Stimulated activated CD4-positive, alpha-beta T cell treated with anti-CD3 and anti-CD28 coated beads, Interleukin-12 subunit alpha, Interleukin-12 subunit beta, amount 100 ng/mL, for 4 hours (primary cell): Measurements from ENCODE around the gene ERMARD.

Source experiments
- DNase-seq: peaks from one replicate; pipeline ENCODE4 v3.0.0-alpha.2; 2020

ERMARD gene

DNA sequence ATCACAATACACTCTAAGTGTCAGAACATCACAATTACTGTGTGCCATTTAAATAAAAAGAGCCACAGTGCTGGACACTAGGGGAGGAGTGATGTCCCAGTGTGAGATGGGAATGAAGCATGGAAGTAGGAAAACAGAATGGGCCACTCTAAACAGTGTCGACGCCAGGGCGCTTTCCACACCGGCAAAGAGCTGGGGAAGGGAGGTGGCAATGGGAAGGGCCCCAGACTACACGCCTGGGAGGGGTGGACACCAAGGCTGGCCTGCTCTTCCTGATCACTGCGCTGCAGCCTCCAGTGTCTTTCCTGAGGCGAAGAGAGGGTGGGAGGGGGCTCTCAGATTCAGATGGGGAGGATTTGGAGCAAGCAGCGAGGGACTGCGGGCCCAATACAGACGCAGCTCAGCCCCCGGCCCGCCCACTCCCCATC, 75.9 kb downstream of the ERMARD start:
- no peak for DNase-seq

DNA sequence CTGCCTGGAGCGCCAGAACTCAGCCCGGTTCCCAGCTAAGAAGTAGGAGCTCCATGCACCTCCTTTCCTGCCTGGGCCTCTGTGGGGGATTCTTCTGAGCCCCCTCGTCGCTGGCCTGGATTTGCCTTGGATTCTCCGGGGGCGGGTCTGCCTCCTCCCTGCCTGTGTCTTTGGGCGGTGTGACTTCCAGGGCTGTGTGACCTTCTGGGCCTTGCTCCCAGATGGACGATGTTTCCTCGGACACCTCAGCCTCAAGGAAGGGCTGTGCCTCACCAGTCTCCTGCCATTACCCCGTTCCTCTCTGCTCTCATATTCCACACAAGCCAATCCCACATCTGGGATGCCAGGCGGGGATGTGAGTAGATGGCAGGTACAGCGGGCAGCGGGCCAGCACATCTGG, 76.8 kb downstream of the ERMARD start:
- no peak for DNase-seq

DNA sequence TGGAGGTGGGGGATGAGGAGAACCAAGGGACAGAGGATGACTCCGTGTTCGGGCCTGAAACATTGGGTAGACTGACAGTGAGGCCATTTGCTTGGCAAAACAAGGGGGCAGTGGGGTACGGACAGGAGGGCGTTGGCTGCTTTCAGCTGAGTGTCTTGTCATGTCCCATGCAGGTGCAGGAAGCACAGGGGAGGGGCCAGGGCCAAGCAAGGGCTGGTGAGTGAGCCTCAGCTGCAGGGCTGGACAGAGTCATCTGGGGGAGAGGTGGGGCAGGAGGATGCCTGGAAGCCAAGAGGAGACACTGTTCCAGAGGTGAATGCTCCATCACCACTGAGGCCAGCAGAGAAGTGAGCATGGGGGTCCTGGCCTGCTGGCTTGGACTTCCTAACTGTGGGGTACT, 78.4 kb downstream of the ERMARD start:
- no peak for DNase-seq

DNA sequence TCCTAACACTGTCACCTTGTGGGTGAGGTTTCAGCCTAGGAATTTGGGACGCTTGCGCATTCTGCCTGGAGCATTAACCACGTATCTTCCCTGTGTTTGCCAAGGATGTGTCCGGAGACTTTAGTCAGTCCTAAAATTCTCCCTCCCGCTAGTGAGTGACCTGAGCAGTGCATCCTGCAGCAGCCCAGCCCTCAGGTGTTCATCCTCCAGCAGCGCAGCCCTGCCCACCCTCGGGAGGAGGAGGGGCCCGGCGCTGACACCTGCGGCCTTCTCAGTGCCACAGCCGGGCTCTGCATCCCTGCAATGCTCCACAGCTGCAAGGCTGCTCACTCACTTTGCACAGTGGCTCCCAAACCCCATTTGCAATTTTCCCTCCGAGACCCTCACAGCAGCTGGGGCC, 79.5 kb downstream of the ERMARD start:
- DNase-seq = no peak
